ENCODE data around the gene UBB.

Gene UBB

GRCh38 chr17:16377941-16378341 is 3.0 kb upstream of the UBB start:
- DNase-seq (ENCODE audit: low read depth in 1 of 2, low spot score in 1 of 2) = no peak
- H3K27ac ChIP-seq (replicated peaks) = no peak overlapping the region
- H3K4me3 ChIP-seq (replicated peaks; ENCODE audit: insufficient read depth, low read length) = no peak overlapping the region
- TF ChIP-seq GABPA (IDR thresholded peaks at IDR 0.05; ENCODE audit: low read depth) = no peak
- no peaks in the 10 kb centered on the region for H3K27me3 ChIP-seq (ENCODE audit: insufficient read depth, poor library complexity, severe bottlenecking)

DNA sequence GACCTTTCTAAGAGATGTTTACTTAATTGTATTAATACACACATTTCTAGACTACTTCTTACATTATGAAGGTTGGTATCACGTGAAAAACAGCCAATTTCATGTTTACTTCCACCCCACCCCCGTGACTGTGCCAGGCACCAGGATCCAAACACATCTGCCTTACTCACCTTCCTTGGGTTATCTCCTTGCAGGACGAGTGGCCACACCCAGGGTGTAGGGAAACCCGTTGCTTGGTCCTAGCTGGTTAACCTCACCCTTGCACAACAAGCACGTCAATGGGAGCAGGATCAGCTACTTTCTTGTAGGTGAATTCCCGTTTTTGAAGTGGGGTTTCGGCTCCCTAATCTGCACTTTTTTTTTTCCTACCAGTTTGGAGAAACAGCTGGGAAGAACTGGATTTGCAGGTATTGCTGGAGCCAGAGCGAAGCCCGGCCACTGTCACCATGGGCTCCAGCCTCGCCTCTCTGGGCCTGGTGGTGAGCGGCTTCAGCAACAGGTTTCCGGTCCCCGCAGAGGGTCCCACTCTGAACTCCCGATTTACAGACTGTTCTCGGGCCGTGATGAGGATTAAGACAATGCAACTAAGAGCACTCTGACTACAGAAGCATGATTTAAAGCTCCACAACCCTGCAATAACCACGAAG is 2.1 kb upstream of the UBB start:
- TF ChIP-seq POLR2AphosphoS5 (IDR thresholded peaks at IDR 0.05; ENCODE audit: low read depth) = no peak
- no peak for TF ChIP-seq SPI1 (IDR thresholded peaks at IDR 0.05; ENCODE audit: borderline replicate concordance, low read depth)
- TF ChIP-seq, protein P1, sequence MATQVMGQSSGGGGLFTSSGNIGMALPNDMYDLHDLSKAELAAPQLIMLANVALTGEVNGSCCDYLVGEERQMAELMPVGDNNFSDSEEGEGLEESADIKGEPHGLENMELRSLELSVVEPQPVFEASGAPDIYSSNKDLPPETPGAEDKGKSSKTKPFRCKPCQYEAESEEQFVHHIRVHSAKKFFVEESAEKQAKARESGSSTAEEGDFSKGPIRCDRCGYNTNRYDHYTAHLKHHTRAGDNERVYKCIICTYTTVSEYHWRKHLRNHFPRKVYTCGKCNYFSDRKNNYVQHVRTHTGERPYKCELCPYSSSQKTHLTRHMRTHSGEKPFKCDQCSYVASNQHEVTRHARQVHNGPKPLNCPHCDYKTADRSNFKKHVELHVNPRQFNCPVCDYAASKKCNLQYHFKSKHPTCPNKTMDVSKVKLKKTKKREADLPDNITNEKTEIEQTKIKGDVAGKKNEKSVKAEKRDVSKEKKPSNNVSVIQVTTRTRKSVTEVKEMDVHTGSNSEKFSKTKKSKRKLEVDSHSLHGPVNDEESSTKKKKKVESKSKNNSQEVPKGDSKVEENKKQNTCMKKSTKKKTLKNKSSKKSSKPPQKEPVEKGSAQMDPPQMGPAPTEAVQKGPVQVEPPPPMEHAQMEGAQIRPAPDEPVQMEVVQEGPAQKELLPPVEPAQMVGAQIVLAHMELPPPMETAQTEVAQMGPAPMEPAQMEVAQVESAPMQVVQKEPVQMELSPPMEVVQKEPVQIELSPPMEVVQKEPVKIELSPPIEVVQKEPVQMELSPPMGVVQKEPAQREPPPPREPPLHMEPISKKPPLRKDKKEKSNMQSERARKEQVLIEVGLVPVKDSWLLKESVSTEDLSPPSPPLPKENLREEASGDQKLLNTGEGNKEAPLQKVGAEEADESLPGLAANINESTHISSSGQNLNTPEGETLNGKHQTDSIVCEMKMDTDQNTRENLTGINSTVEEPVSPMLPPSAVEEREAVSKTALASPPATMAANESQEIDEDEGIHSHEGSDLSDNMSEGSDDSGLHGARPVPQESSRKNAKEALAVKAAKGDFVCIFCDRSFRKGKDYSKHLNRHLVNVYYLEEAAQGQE (IDR thresholded peaks at IDR 0.05; ENCODE audit: insufficient replicate concordance, low read depth) = no peak
- TF ChIP-seq, protein P2, sequence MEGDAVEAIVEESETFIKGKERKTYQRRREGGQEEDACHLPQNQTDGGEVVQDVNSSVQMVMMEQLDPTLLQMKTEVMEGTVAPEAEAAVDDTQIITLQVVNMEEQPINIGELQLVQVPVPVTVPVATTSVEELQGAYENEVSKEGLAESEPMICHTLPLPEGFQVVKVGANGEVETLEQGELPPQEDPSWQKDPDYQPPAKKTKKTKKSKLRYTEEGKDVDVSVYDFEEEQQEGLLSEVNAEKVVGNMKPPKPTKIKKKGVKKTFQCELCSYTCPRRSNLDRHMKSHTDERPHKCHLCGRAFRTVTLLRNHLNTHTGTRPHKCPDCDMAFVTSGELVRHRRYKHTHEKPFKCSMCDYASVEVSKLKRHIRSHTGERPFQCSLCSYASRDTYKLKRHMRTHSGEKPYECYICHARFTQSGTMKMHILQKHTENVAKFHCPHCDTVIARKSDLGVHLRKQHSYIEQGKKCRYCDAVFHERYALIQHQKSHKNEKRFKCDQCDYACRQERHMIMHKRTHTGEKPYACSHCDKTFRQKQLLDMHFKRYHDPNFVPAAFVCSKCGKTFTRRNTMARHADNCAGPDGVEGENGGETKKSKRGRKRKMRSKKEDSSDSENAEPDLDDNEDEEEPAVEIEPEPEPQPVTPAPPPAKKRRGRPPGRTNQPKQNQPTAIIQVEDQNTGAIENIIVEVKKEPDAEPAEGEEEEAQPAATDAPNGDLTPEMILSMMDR (IDR thresholded peaks at IDR 0.05; ENCODE audit: insufficient read depth, low read length) = no peak
- no peak for TF ChIP-seq GABPA (IDR thresholded peaks at IDR 0.05; ENCODE audit: low read depth)
- no peak for DNase-seq (ENCODE audit: low read depth in 1 of 2, low spot score in 1 of 2)
- Histone ChIP-seq H3K4me3 (replicated peaks; ENCODE audit: insufficient read depth, low read length) (no peak overlapping the region), H3K27ac (replicated peaks) (no peak overlapping the region), H3K27me3 (ENCODE audit: insufficient read depth, poor library complexity, severe bottlenecking) (no peaks in the 10 kb centered on the region)

- Histone ChIP-seq H3K4me3 (replicated peaks; ENCODE audit: insufficient read depth, low read length) (no peak overlapping the region), H3K27me3 (ENCODE audit: insufficient read depth, poor library complexity, severe bottlenecking) (no peaks in the 10 kb centered on the region), H3K27ac (replicated peaks) (no peak overlapping the region)
- TF ChIP-seq, protein P2 (IDR thresholded peaks at IDR 0.05; ENCODE audit: insufficient read depth, low read length) = no peak
- TF ChIP-seq GABPA (IDR thresholded peaks at IDR 0.05; ENCODE audit: low read depth) = no peak
- TF ChIP-seq, protein P1 (IDR thresholded peaks at IDR 0.05; ENCODE audit: insufficient replicate concordance, low read depth) = no peak
- TF ChIP-seq SPI1 (IDR thresholded peaks at IDR 0.05; ENCODE audit: borderline replicate concordance, low read depth) = no peak
- no peak for TF ChIP-seq POLR2AphosphoS5 (IDR thresholded peaks at IDR 0.05; ENCODE audit: low read depth)
- DNase-seq (ENCODE audit: low read depth in 1 of 2, low spot score in 1 of 2) = no peak
These were observed 1.2 kb upstream of the UBB start for GRCh38 chr17:16379654-16380053.

GRCh38 chr17:16381496-16381820 is 567 bp downstream of the UBB start:
- DNase-seq (ENCODE audit: low read depth in 1 of 2, low spot score in 1 of 2) = peak in 1 of 2 experiments; percentile 1
- H3K4me3 ChIP-seq (replicated peaks; ENCODE audit: insufficient read depth, low read length) = peak overlapping the region; percentile 50
- TF ChIP-seq, protein P2 (IDR thresholded peaks at IDR 0.05; ENCODE audit: insufficient read depth, low read length) = no peak
- TF ChIP-seq, protein P1 (IDR thresholded peaks at IDR 0.05; ENCODE audit: insufficient replicate concordance, low read depth) = no peak
- no peak for TF ChIP-seq GABPA (IDR thresholded peaks at IDR 0.05; ENCODE audit: low read depth)
- no peak for TF ChIP-seq SPI1 (IDR thresholded peaks at IDR 0.05; ENCODE audit: borderline replicate concordance, low read depth)
- TF ChIP-seq POLR2AphosphoS5 (IDR thresholded peaks at IDR 0.05; ENCODE audit: low read depth) = no peak
- H3K27me3 ChIP-seq (ENCODE audit: insufficient read depth, poor library complexity, severe bottlenecking) = no peaks in the 10 kb centered on the region
- H3K27ac ChIP-seq (replicated peaks) = peak overlapping the region; percentile 99
